Measurements from ENCODE around the gene IGF1. TPM values are rescaled to one million over a fixed set of nuclear protein-coding genes. Genes with fewer than 3 reads are reported as not detected.

The IGF1 gene
- total and polyA plus RNA-seq, 2 experiments from 2014 or later = not detected

GRCh38 chr12:102426599-102427542, 53.5 kb downstream of the IGF1 start:
- Histone ChIP-seq H3K27ac (no peak overlapping the region), H3K4me3 (no peak overlapping the region)

GRCh38 chr12:102425109-102426039, 55.0 kb downstream of the IGF1 start:
- Histone ChIP-seq H3K4me3 (no peak overlapping the region), H3K4me1 (ENCODE audit: low read depth) (no peaks in the 10 kb centered on the region), H3K9me3 (ENCODE audit: low read depth) (no peaks in the 10 kb centered on the region), H3K27ac (no peak overlapping the region), H3K27me3 (no peaks in the 10 kb centered on the region), H3K36me3 (no peaks in the 10 kb centered on the region)
- DNase-seq (ENCODE audit: low read depth in 1 of 2, low spot score in 1 of 2) = no peak
- no peak for TF ChIP-seq CTCF (IDR thresholded peaks at IDR 0.05; ENCODE audit: low read depth, low read length)

More at GRCh38 chr12:102426599-102427542, 53.5 kb downstream of the IGF1 start:
- H3K36me3 ChIP-seq = no peaks in the 10 kb centered on the region
- H3K27me3 ChIP-seq = no peaks in the 10 kb centered on the region
- TF ChIP-seq CTCF (IDR thresholded peaks at IDR 0.05; ENCODE audit: low read depth, low read length) = no peak
- no peaks in the 10 kb centered on the region for H3K9me3 ChIP-seq (ENCODE audit: low read depth)
- H3K4me1 ChIP-seq (ENCODE audit: low read depth) = no peaks in the 10 kb centered on the region
- DNase-seq (ENCODE audit: low read depth in 1 of 2, low spot score in 1 of 2) = no peak

- peak in 1 of 2 donors; percentile 21 for DNase-seq (ENCODE audit: low read depth in 1 of 2, low spot score in 1 of 2)
- no peak for TF ChIP-seq CTCF (IDR thresholded peaks at IDR 0.05; ENCODE audit: low read depth, low read length)
- no peaks in the 10 kb centered on the region for H3K9me3 ChIP-seq (ENCODE audit: low read depth)
- H3K4me1 ChIP-seq (ENCODE audit: low read depth) = no peaks in the 10 kb centered on the region
- no peak overlapping the region for H3K27ac ChIP-seq
- no peaks in the 10 kb centered on the region for H3K36me3 ChIP-seq
- no peak overlapping the region for H3K4me3 ChIP-seq
- no peaks in the 10 kb centered on the region for H3K27me3 ChIP-seq
Measured at GRCh38 chr12:102423462-102423861, 56.9 kb downstream of the IGF1 start.

DNA sequence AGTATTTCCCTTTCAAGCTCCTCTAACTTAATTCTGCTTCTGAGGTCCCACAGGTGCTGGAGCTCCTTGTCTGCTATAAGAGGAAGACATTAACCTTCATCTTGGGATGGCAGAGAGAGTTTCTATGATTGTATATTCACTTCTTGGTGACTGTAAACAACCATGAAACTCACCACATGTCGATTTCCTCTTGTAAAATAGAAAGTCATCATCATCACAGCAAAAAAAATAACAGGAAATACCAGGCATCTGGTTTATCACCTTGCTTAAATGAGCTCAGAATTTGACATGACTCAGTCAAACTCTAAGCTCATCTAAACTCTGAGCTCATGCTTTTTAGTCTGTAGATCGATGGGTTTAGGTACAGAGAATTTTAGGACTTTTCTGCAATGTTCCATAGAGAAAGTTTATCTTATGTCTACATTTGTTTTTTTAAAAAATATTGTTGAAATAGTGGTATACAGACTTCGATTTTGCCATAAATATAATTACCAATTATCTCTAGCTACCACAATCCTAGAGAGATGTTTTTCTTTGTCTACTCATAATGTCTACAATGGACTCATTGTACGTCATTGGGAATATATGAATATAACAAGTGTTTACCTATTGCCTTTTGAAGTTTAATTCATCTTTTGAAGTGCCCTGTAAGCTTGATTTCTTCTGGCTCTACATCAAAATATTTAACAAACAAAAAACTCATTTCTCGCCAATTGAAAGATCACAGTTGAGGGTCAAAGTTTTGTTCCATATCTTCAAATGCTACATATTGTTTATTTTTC, 58.4 kb downstream of the IGF1 start:
- no peaks in the 10 kb centered on the region for H3K27me3 ChIP-seq
- no peak for TF ChIP-seq CTCF (IDR thresholded peaks at IDR 0.05; ENCODE audit: low read depth, low read length)
- DNase-seq (ENCODE audit: low read depth in 1 of 2, low spot score in 1 of 2) = no peak
- no peaks in the 10 kb centered on the region for H3K36me3 ChIP-seq
- no peaks in the 10 kb centered on the region for H3K9me3 ChIP-seq (ENCODE audit: low read depth)
- H3K27ac ChIP-seq = no peak overlapping the region
- H3K4me3 ChIP-seq = no peak overlapping the region
- no peaks in the 10 kb centered on the region for H3K4me1 ChIP-seq (ENCODE audit: low read depth)

All from cardiac muscle cell (in vitro differentiated cells and primary cell).